HCT116 (cell line): ENCODE results near the gene ACKR1. TPM values are rescaled to one million over a fixed set of nuclear protein-coding genes. Genes with fewer than 3 reads are reported as not detected.

Experiments used
- ATAC-seq: fragments of 200-7000 bp; cut with Tn5 transposase; 2 replicates; pipeline ENCODE4 v1.9.1; 2020; ENCODE audit warnings: mild to moderate bottlenecking, moderate library complexity
- BruUV-seq: library from RNA; stranded (reverse); fragments of 400-500 nt; replicated peaks from 2 replicates; lab custom pipeline; 2021; lab: Mats Ljungman, UMichigan
- CTCF ChIA-PET: fragments of 300-600 bp; sonication (Branson Sonifier 250); formaldehyde crosslinking; loops from one replicate; lab custom pipeline; 2021; ENCODE audit warnings: antibody characterized with exemption; lab: Charles Lee
- POLR2A ChIA-PET: fragments of 300-600, 350-600 bp; sonication (Branson Sonifier 250); formaldehyde crosslinking; loops from one replicate; lab custom pipeline; 2021; ENCODE audit warnings: antibody characterized with exemption; lab: Charles Lee
- RAD21 ChIA-PET, 2 experiments: fragments of 300-600 bp; sonication (Branson Sonifier 250); formaldehyde crosslinking; loops; one replicate each; lab custom pipeline; 2023; ENCODE audit warnings: low total read pairs in 2 of 2; ENCODE audit not compliant: uncharacterized antibody in 2 of 2, unreplicated experiment in 2 of 2, low non-redundant PET in 1 of 2; lab: Charles Lee
- DNase-seq: peaks from one replicate; pipeline ENCODE4 v3.0.0-alpha.2; 2010; ENCODE audit warnings: low read depth, low spot score
- H2AFZ ChIP-seq: fragments of 200-600 bp; shearing (Covaris generic), sonication (generic); 2 replicates; pipeline ENCODE4 v1.6.1; 2017; ENCODE audit warnings: low read depth, mixed run types, mixed read lengths, antibody characterized with exemption, low read length; ENCODE audit not compliant: poor library complexity, severe bottlenecking
- H3K27ac ChIP-seq: 2 replicates; pipeline ENCODE4 v1.5.1; 2012; ENCODE audit warnings: low read depth, low read length
- H3K27me3 ChIP-seq: fragments of 200-600 bp; sonication (generic); 2 replicates; pipeline ENCODE4 v1.6.1; 2016; ENCODE audit warnings: mixed run types, low read length, mixed read lengths; ENCODE audit not compliant: insufficient read depth
- H3K36me3 ChIP-seq, 2 experiments: fragments of 200-500 bp in 1 of 2; fragments of 200-600 bp in 1 of 2; sonication (Bioruptor generic) in 1 of 2; sonication (generic) in 1 of 2; 2 replicates each; pipeline versions ENCODE4 v1.5.1 to v1.6.1; 2014 to 2016; ENCODE audit warnings: low read length in 2 of 2, inconsistent platforms in 1 of 2, mixed read lengths in 1 of 2, mixed run types in 1 of 2; ENCODE audit not compliant: insufficient read depth in 2 of 2, control insufficient read depth in 1 of 2
- H3K4me1 ChIP-seq, 2 experiments: fragments of 200-600 bp in 1 of 2; sonication (generic) in 1 of 2; 2 replicates each; pipeline versions ENCODE4 v1.5.1 to v1.6.1; 2012 to 2017; ENCODE audit warnings: low read length in 2 of 2, inconsistent platforms in 1 of 2, mild to moderate bottlenecking in 1 of 2, mixed read lengths in 1 of 2, mixed run types in 1 of 2, moderate library complexity in 1 of 2; ENCODE audit not compliant: insufficient read depth in 2 of 2, control insufficient read depth in 1 of 2
- H3K4me2 ChIP-seq: fragments of 200-600 bp; sonication (generic); 2 replicates; pipeline ENCODE4 v1.6.1; 2017; ENCODE audit warnings: mixed run types, low read length, mixed read lengths
- H3K4me3 ChIP-seq, 2 experiments: fragments of 200-600 bp in 1 of 2; sonication (generic) in 1 of 2; replicated peaks in 1 of 2; 2 replicates each; pipeline ENCODE4 v1.5.1; 2011 to 2016; ENCODE audit warnings: low read length in 2 of 2, control low read depth in 1 of 2, low read depth in 1 of 2, mild to moderate bottlenecking in 1 of 2, mixed read lengths in 1 of 2, mixed run types in 1 of 2
- H3K79me2 ChIP-seq: fragments of 200-600 bp; sonication (generic); 2 replicates; pipeline ENCODE4 v1.6.1; 2017; ENCODE audit warnings: mild to moderate bottlenecking, mixed run types, low read length, moderate library complexity, mixed read lengths; ENCODE audit not compliant: insufficient read depth
- H3K9ac ChIP-seq: fragments of 200-600 bp; sonication (generic); 2 replicates; pipeline ENCODE4 v1.6.1; 2016; ENCODE audit warnings: low read length, mixed read lengths
- H3K9me2 ChIP-seq: fragments of 200-600 bp; sonication (generic), shearing (Covaris generic); 2 replicates; pipeline ENCODE4 v1.6.1; 2017; ENCODE audit warnings: mixed run types, mild to moderate bottlenecking, moderate library complexity; ENCODE audit not compliant: insufficient read depth
- H3K9me3 ChIP-seq, 2 experiments: fragments of 200-500 bp in 1 of 2; fragments of 200-600 bp in 1 of 2; sonication (Bioruptor generic) in 1 of 2; sonication (generic) in 1 of 2; 2 replicates each; pipeline ENCODE4 v1.6.1; 2014 to 2017; ENCODE audit warnings: low read length in 2 of 2, mixed read lengths in 2 of 2, inconsistent platforms in 1 of 2, low read depth in 1 of 2, mild to moderate bottlenecking in 1 of 2, mixed run types in 1 of 2, moderate library complexity in 1 of 2; ENCODE audit not compliant: control insufficient read depth in 1 of 2, insufficient read depth in 1 of 2
- H4K20me1 ChIP-seq: fragments of 200-600 bp; sonication (generic), shearing (Covaris generic); 2 replicates; pipeline ENCODE4 v1.6.1; 2017; ENCODE audit warnings: mixed run types, mild to moderate bottlenecking, moderate library complexity; ENCODE audit not compliant: insufficient read depth
- EGR1 ChIP-seq: IDR thresholded peaks from 2 replicates; pipeline ENCODE4 v1.6.1; 2012; ENCODE audit warnings: low read depth
- RAD21 ChIP-seq: IDR thresholded peaks from 2 replicates; pipeline ENCODE4 v1.6.1; 2012; ENCODE audit warnings: low read depth, mild to moderate bottlenecking
- TCF7L2 ChIP-seq: IDR thresholded peaks from 2 replicates; pipeline ENCODE4 v1.7.0; 2011; ENCODE audit warnings: borderline replicate concordance, inconsistent platforms; ENCODE audit not compliant: insufficient read depth, insufficient read length; ENCODE audit errors: extremely low read depth
- intact Hi-C: fragments of 100-400 bp; cut with micrococcal nuclease; formaldehyde crosslinking; loops from 2 replicates; pipeline ENCODE4 v1.10.0; 2022
- total RNA-seq: library from RNA; stranded (reverse); gene quantifications from one replicate; pipeline ENCODE4 v1.2.1, GENCODE V29; 2021; ENCODE audit not compliant: unreplicated experiment
- TF ChIP-seq, protein P1 (sequence below), 3 experiments: fragments of 200-600 bp in 1 of 3; sonication (generic) in 1 of 3; IDR thresholded peaks in 2 of 3; conservative IDR thresholded peaks in 1 of 3; 2 replicates each; pipeline ENCODE4 v1.5.1; 2012 to 2017; ENCODE audit warnings: low read depth in 2 of 3, low read length in 2 of 3, antibody characterized with exemption in 1 of 3, borderline replicate concordance in 1 of 3, control low read depth in 1 of 3, mild to moderate bottlenecking in 1 of 3, mixed read lengths in 1 of 3, mixed run types in 1 of 3, moderate library complexity in 1 of 3; ENCODE audit not compliant: insufficient read depth in 1 of 3
- TF ChIP-seq, protein P2 (sequence below): IDR thresholded peaks from 2 replicates; pipeline ENCODE4 v1.6.1; 2012; ENCODE audit warnings: low read depth

ACKR1 gene
- total RNA-seq, 1 experiment from 2014 or later, result not detected

DNA sequence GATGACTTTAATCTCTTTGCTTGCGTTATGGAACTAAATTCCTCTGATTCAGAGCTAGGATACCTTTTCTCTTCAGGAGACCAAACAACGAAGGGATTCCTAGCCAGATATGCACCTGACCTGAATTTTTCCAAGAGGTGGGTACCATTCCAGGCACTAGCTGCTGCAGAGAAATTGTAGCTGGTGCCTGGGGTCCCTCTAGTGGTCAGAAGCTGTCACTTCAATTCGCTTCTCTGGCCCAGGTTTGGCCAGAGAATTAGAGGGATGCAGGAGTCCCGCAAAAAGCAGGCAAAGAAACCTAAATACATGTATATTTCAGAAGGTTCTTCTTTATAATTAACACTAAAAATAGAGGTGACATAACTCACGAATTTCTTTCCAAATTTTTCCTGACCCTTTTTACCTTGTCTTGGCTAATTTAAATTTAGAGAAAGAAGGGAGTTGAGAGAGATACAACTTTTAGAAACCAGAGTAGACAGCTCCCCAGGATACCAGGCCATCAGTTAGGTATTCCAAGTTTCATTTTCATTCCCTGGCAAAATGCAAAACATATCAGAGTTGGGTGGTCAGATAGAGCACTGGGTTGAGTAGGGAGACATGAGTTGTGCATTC is 9.6 kb downstream of the ACKR1 start:
- ATAC-seq (peak; percentile 86), DNase-seq (peak; percentile 10)
- Histone ChIP-seq H4K20me1 (no peaks in the 10 kb centered on the region), H3K9ac (no peak overlapping the region), H3K79me2 (no peaks in the 10 kb centered on the region), H3K4me3 (no peak overlapping the region), H3K27ac (no peak overlapping the region), H2AFZ (no peak overlapping the region), H3K27me3 (peaks cover 4% of the 10 kb centered on the region; the same call in 1 of the 2 replicates), H3K9me2 (no peaks in the 10 kb centered on the region), H3K4me2 (no peak overlapping the region), H3K4me1 (no peaks in the 10 kb centered on the region), H3K9me3 (no peaks in the 10 kb centered on the region), H3K36me3 (no peaks in the 10 kb centered on the region)
- ChIA-PET CTCF (interaction anchor here (0.7 to 3.6 kb wide), 16 partner anchors 9 to 793 kb away, joined by 3 to 27 read pairs (median 5); no protein-coding TSS in a partner anchor), RAD21 (interaction anchor here in 1 of 2 experiments (1.0 kb wide), 1 partner anchor 81 kb away, joined by 3 read pairs; no protein-coding TSS in a partner anchor), POLR2A (no interaction called here)
- no TSS peak for BruUV-seq
- TF ChIP-seq EGR1, result no peak
- peak; percentile 61 for TF ChIP-seq RAD21
- TF ChIP-seq TCF7L2, result no peak
- TF ChIP-seq, protein P1, sequence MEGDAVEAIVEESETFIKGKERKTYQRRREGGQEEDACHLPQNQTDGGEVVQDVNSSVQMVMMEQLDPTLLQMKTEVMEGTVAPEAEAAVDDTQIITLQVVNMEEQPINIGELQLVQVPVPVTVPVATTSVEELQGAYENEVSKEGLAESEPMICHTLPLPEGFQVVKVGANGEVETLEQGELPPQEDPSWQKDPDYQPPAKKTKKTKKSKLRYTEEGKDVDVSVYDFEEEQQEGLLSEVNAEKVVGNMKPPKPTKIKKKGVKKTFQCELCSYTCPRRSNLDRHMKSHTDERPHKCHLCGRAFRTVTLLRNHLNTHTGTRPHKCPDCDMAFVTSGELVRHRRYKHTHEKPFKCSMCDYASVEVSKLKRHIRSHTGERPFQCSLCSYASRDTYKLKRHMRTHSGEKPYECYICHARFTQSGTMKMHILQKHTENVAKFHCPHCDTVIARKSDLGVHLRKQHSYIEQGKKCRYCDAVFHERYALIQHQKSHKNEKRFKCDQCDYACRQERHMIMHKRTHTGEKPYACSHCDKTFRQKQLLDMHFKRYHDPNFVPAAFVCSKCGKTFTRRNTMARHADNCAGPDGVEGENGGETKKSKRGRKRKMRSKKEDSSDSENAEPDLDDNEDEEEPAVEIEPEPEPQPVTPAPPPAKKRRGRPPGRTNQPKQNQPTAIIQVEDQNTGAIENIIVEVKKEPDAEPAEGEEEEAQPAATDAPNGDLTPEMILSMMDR (IDR thresholded peaks at IDR 0.05 in 2 of 3, conservative IDR thresholded peaks at IDR 0.05 in 1 of 3; ENCODE audit: borderline replicate concordance in 1 of 3, insufficient read depth in 1 of 3, low read depth in 2 of 3, low read length in 2 of 3), result peak; percentile 65 to 89 (median 84)
- TF ChIP-seq, protein P2, sequence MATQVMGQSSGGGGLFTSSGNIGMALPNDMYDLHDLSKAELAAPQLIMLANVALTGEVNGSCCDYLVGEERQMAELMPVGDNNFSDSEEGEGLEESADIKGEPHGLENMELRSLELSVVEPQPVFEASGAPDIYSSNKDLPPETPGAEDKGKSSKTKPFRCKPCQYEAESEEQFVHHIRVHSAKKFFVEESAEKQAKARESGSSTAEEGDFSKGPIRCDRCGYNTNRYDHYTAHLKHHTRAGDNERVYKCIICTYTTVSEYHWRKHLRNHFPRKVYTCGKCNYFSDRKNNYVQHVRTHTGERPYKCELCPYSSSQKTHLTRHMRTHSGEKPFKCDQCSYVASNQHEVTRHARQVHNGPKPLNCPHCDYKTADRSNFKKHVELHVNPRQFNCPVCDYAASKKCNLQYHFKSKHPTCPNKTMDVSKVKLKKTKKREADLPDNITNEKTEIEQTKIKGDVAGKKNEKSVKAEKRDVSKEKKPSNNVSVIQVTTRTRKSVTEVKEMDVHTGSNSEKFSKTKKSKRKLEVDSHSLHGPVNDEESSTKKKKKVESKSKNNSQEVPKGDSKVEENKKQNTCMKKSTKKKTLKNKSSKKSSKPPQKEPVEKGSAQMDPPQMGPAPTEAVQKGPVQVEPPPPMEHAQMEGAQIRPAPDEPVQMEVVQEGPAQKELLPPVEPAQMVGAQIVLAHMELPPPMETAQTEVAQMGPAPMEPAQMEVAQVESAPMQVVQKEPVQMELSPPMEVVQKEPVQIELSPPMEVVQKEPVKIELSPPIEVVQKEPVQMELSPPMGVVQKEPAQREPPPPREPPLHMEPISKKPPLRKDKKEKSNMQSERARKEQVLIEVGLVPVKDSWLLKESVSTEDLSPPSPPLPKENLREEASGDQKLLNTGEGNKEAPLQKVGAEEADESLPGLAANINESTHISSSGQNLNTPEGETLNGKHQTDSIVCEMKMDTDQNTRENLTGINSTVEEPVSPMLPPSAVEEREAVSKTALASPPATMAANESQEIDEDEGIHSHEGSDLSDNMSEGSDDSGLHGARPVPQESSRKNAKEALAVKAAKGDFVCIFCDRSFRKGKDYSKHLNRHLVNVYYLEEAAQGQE, result no peak
- intact Hi-C loops, result loop anchor here (1.0 to 10.0 kb wide), 3 partner anchors 583 to 791 kb away; no protein-coding TSS in a partner anchor
